Neutrophil (primary cell): Measurements from ENCODE around the gene OPALIN.

Experiments used
- H3K27ac ChIP-seq: fragments of 200-600 bp; sonication (generic); 2 replicates; pipeline ENCODE4 v1.5.1; 2016; ENCODE audit warnings: mild to moderate bottlenecking, moderate library complexity
- H3K27me3 ChIP-seq: fragments of 200-600 bp; sonication (generic); 2 replicates; pipeline ENCODE4 v1.6.0; 2016; ENCODE audit warnings: mild to moderate bottlenecking
- H3K36me3 ChIP-seq: fragments of 200-600 bp; sonication (generic); 2 replicates; pipeline ENCODE4 v1.5.1; 2017
- H3K4me1 ChIP-seq, 2 experiments: fragments of 200-600 bp in 1 of 2; sonication (generic) in 1 of 2; 1 replicate in 1 of 2; 2 replicates in 1 of 2; pipeline versions ENCODE4 v1.5.1 to v1.6.1; 2013 to 2016; ENCODE audit warnings: low read depth in 1 of 2, low read length in 1 of 2, mild to moderate bottlenecking in 1 of 2, moderate library complexity in 1 of 2; ENCODE audit not compliant: control insufficient read depth in 1 of 2, insufficient read depth in 1 of 2
- H3K4me3 ChIP-seq, 2 experiments: fragments of 200-600 bp in 1 of 2; sonication (generic) in 1 of 2; 1 replicate in 1 of 2; 2 replicates in 1 of 2; pipeline ENCODE4 v1.5.1; 2013 to 2016; ENCODE audit warnings: low read depth in 1 of 2, low read length in 1 of 2, mild to moderate bottlenecking in 1 of 2, moderate library complexity in 1 of 2
- H3K9me3 ChIP-seq: fragments of 200-600 bp; sonication (generic); 2 replicates; pipeline ENCODE4 v1.5.1; 2016
- TF ChIP-seq, protein P1 (sequence below): fragments of 200-600 bp; sonication (generic); IDR thresholded peaks from 2 replicates; pipeline ENCODE4 v1.5.1; 2016; ENCODE audit warnings: antibody characterized with exemption

OPALIN gene

DNA sequence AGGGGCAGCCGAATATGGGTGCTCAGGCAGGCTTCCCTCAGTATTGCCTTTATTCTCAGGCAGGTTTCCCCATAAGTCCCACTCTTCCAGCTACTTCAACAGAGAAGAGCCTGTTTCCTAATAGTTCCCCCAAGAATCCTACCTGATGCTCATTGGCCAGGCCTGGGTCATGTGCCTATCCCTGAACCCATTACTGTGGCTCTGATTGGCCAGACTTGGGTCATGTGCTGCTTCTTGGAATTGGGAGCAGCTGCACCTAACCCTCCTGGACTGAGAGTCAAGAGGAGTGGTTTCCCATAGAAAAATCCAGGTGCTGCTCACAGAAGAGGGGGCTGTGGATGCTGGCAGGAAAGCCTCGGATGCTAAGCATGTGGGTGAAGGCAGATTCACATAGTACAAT, 21.7 kb downstream of the OPALIN start:
- peaks cover 8% of the 10 kb centered on the region for H3K27me3 ChIP-seq
- H3K27ac ChIP-seq: no peak overlapping the region
- H3K36me3 ChIP-seq: no peaks in the 10 kb centered on the region
- no peaks in the 10 kb centered on the region for H3K9me3 ChIP-seq
- TF ChIP-seq, protein P1, sequence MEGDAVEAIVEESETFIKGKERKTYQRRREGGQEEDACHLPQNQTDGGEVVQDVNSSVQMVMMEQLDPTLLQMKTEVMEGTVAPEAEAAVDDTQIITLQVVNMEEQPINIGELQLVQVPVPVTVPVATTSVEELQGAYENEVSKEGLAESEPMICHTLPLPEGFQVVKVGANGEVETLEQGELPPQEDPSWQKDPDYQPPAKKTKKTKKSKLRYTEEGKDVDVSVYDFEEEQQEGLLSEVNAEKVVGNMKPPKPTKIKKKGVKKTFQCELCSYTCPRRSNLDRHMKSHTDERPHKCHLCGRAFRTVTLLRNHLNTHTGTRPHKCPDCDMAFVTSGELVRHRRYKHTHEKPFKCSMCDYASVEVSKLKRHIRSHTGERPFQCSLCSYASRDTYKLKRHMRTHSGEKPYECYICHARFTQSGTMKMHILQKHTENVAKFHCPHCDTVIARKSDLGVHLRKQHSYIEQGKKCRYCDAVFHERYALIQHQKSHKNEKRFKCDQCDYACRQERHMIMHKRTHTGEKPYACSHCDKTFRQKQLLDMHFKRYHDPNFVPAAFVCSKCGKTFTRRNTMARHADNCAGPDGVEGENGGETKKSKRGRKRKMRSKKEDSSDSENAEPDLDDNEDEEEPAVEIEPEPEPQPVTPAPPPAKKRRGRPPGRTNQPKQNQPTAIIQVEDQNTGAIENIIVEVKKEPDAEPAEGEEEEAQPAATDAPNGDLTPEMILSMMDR: no peak
- no peak overlapping the region for H3K4me3 ChIP-seq
- no peaks in the 10 kb centered on the region for H3K4me1 ChIP-seq

DNA sequence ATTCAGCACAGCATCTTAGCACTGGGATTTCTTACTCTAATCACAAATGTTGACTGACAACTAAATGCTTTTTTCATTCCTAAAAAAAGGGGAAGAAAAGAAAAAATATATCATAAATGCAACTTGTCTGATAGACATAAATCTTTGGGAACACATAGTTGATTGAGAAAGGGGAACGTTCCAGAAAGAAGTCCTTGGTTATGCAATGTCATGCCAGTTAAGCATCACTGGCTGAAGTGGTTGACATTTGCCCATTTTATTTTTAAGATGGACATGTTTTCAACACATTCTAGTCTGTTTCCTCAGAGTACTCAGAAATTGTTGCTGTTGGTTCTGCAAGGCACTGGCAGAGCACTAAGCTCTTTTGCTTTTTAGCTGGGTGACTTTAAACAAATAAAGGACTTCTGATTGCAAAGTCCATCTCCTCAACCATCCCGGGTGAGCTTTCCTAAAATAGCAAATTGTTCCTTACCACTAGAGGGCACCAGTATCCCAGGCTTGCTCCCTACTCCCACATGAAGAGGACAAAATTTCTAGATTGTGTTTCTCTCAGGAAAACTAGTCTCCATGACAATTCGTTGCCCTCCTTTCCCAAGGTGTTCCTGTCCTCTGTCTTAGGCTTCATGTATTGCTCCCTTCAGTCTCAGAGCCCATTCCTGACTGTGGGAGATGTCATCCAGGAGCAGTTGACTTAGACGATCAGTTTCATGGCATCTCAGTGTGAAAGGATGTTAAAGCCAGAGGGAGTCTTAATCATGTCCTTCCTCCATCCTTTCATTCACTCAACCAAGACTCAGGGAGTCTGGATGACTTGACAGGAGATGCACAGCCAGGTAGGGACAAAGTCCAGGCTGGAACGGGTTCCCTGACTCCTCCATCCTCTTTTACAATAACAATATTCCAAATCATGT, 23.9 kb downstream of the OPALIN start:
- Histone ChIP-seq H3K27ac (no peak overlapping the region), H3K9me3 (no peaks in the 10 kb centered on the region), H3K4me1 (no peaks in the 10 kb centered on the region), H3K4me3 (no peak overlapping the region), H3K36me3 (no peaks in the 10 kb centered on the region), H3K27me3 (peaks cover 8% of the 10 kb centered on the region)
- TF ChIP-seq, protein P1: no peak

DNA sequence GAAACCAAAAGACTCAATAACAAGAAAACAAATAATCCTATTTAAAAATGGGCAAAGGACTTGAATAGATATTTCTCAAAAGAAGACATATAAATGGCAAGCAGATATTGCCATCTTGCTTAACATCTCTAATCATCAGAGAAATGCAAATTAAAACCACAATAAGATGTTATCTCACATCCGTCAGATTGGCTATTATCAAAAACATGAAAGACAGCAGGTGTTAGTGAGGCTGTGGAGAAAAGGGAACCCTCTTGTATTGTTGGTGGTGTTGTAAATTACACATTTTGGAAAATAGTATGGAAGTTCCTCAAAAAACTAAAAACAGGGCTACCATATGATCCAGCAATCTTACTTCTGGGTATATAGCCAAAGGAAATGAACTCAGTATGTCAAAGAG, 25.7 kb downstream of the OPALIN start:
- TF ChIP-seq, protein P1: no peak
- H3K9me3 ChIP-seq: no peaks in the 10 kb centered on the region
- H3K4me3 ChIP-seq: no peak overlapping the region
- H3K27ac ChIP-seq: no peak overlapping the region
- H3K27me3 ChIP-seq: peaks cover 8% of the 10 kb centered on the region
- no peaks in the 10 kb centered on the region for H3K4me1 ChIP-seq
- no peaks in the 10 kb centered on the region for H3K36me3 ChIP-seq

DNA sequence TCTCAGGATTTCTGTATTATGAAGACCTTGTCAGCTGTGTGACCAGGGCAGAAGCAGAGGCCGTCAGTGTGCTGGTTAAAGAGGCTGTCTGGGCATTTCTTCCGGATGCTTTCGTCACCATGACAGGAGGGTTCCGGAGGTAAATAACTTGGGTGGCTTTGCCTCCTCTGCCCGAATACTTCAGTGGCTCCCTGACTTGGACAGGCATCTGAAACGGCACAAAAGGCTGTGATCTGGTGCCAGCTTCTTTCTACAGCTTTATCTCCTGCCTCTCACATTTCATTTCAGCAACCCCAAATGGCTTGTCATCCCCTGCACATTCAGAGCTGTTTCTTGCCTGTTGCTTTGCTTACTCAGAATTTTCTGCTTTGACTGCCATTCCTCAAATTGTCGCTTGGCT, 31.3 kb downstream of the OPALIN start:
- Histone ChIP-seq H3K9me3 (no peaks in the 10 kb centered on the region), H3K27ac (no peak overlapping the region), H3K36me3 (no peaks in the 10 kb centered on the region), H3K4me3 (no peak overlapping the region), H3K27me3 (no peaks in the 10 kb centered on the region), H3K4me1 (no peaks in the 10 kb centered on the region)
- TF ChIP-seq, protein P1: no peak

DNA sequence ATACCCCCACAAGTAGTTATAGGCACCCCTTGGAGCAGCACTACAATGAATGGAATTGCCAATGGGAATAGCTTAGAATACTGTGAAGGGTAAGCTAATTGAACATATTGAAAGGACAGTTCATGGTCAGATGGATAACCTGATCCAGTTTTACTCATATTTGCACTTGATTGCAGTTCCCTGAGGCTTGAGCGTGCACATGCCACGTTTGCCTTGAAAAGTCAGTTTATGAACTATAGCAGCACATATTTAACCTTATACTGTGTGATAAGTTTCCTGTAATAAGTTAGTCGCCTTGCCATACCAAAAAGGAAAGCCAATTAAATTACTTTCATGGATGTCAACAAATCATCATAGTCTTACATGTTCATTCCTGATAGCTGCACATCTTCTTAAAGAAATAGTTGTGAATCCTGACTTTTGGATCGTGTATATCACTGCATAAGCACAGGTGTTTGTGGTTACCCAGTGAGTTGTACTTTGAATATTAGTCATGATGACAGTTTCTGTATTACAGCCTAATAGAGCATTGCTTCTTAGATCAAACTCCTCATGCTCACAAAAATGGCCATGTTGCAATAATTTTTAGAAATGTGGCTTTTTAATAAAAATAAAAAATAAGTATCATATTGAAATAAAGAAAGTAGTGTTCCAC, 33.0 kb downstream of the OPALIN start:
- TF ChIP-seq, protein P1: no peak
- Histone ChIP-seq H3K4me3 (no peak overlapping the region), H3K27me3 (no peaks in the 10 kb centered on the region), H3K27ac (no peak overlapping the region), H3K4me1 (no peaks in the 10 kb centered on the region), H3K9me3 (no peaks in the 10 kb centered on the region), H3K36me3 (no peaks in the 10 kb centered on the region)
